Spleen (tissue), 11 donors: Measurements from ENCODE around the gene SLIT3. TPM values are rescaled to one million over a fixed set of nuclear protein-coding genes. Genes with fewer than 3 reads are reported as not detected.

Source experiments
- DNase-seq: peaks from one replicate; pipeline ENCODE4 v3.0.0-alpha.2; 2020
- H3K27ac ChIP-seq, 8 donors: fragments of 200-600 bp; sonication (generic) in 7 of 8; 1 replicate in 4 of 8; 2 replicates in 4 of 8; pipeline versions ENCODE4 v1.5.0 to v1.8.0; 2016 to 2021; ENCODE audit warnings: inconsistent platforms in 4 of 8, mild to moderate bottlenecking in 4 of 8, moderate library complexity in 1 of 8
- H3K27me3 ChIP-seq, 7 donors: fragments of 200-600 bp; sonication (generic) in 6 of 7; replicated peaks in 1 of 7; 1 replicate in 4 of 7; 2 replicates in 3 of 7; pipeline versions ENCODE4 v1.5.0 to v1.8.0; 2016 to 2021; ENCODE audit warnings: inconsistent platforms in 3 of 7, mild to moderate bottlenecking in 1 of 7
- H3K36me3 ChIP-seq, 6 donors: fragments of 200-600 bp; sonication (generic) in 5 of 6; 1 replicate in 4 of 6; 2 replicates in 2 of 6; pipeline versions ENCODE4 v1.5.0 to v1.8.0; 2016 to 2021; ENCODE audit warnings: inconsistent platforms in 2 of 6
- H3K4me1 ChIP-seq, 6 donors: fragments of 200-600 bp; sonication (generic) in 5 of 6; 1 replicate in 3 of 6; 2 replicates in 3 of 6; pipeline versions ENCODE4 v1.5.0 to v1.8.0; 2016 to 2021; ENCODE audit warnings: inconsistent platforms in 3 of 6
- H3K4me3 ChIP-seq, 8 donors: fragments of 200-600 bp; sonication (generic) in 7 of 8; 1 replicate in 4 of 8; 2 replicates in 4 of 8; pipeline versions ENCODE4 v1.5.0 to v1.8.0; 2016 to 2021; ENCODE audit warnings: inconsistent platforms in 4 of 8, mild to moderate bottlenecking in 4 of 8, moderate library complexity in 2 of 8
- H3K9me3 ChIP-seq, 8 donors: fragments of 200-600 bp; sonication (generic) in 7 of 8; 1 replicate in 4 of 8; 2 replicates in 4 of 8; pipeline versions ENCODE4 v1.5.0 to v1.8.0; 2016 to 2021; ENCODE audit warnings: inconsistent platforms in 4 of 8
- POLR2A ChIP-seq, 3 donors: fragments of 450-650 bp; IDR thresholded peaks; one replicate each; pipeline ENCODE4 v1.5.1; 2017; ENCODE audit warnings: antibody characterized with exemption in 3 of 3, mild to moderate bottlenecking in 1 of 3
- POLR2AphosphoS5 ChIP-seq, 3 donors: sonication (generic); formaldehyde crosslinking; IDR thresholded peaks; one replicate each; pipeline ENCODE4 v1.5.1; 2017; ENCODE audit warnings: antibody characterized with exemption in 3 of 3
- WGBS, 5 donors: extraction: QIAGEN DNeasy Blood & Tissue Kit in 3 of 5; methylation state at CpG; one replicate each; pipeline versions ENCODE4 v1.1.5 to v1.1.7; 2013 to 2018; 5-methylcytosine and 5-hydroxymethylcytosine counted together
- intact Hi-C: fragments of 100-400 bp; cut with DNase I; formaldehyde crosslinking; loops from one replicate; pipeline ENCODE4 v1.15.0; 2023; ENCODE audit warnings: low total_unique reads
- polyA plus RNA-seq, 3 donors: library from polyadenylated mRNA; stranded (reverse); fragments of 200-250 nt; gene quantifications; one replicate each; pipeline ENCODE4 v1.2.1, GENCODE V29; 2013
- total RNA-seq, 7 donors: library from RNA; depleted of rRNA in 3 of 7; stranded (reverse); fragments of >200 nt in 3 of 7; fragmentation: NEBNext Ultra II Directional in 4 of 7; extraction: Animal tissue kit (Norgen Biotek cat#: 25700) in 4 of 7; gene quantifications; one replicate each; pipeline versions ENCODE4 v1.1.0 to v1.2.1, GENCODE V29; 2016 to 2021
- TF ChIP-seq, protein P1 (sequence below), 11 experiments: fragments of 200-600 bp in 7 of 11; fragments of 450-650 bp in 4 of 11; sonication (generic) in 4 of 11; IDR thresholded peaks in 8 of 11; conservative IDR thresholded peaks in 3 of 11; 1 replicate in 7 of 11; 2 replicates in 4 of 11; pipeline versions ENCODE4 v1.4.0 to v1.8.0; 2016 to 2021; ENCODE audit warnings: antibody characterized with exemption in 11 of 11, inconsistent platforms in 4 of 11, mild to moderate bottlenecking in 1 of 11
- donor health status: healthy with polysubstance abuse.
- donor health status: DM: no; HTN: no; CAD: no; lungs with moderate emphysema.
- donor health status: DM: no; HTN: no; CAD: no.
- donor health status: Bipolar disorder and iron deficiency.
- donor health status: healthy.
- donor health status: DM: no; HTN: no; CAD: no.
- donor health status: DM: yes; HTN: yes; CAD: no.

Gene SLIT3
- total and polyA plus RNA-seq, 10 donors: 0.33 to 54.0 (median 13.2) TPM

DNA sequence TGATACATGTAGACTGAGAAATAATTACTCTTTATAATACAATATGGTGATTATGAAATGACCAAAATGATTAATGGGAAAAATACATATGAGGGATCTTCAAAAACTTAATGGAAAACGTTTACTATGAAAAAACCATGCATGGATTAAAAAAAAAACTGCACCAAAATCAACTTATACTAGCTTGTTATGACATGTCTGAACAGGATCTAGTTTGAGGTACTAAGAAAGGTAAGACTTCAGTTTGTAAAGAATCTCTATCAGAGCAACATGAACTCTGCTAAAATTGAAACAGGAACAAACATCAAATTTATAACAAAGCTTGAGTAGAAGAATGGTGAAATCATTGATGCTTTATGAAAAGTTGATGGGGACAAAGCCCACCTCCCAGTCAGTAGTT is 178.0 kb downstream of the SLIT3 start:
- Histone ChIP-seq H3K36me3 (no peaks in the 10 kb centered on the region), H3K4me3 (no peak overlapping the region), H3K27me3 (no peaks in the 10 kb centered on the region), H3K9me3 (peaks cover 0 to 4% (median 0%) of the 10 kb centered on the region in 8 donors), H3K4me1 (peaks cover 0 to 3% (median 0%) of the 10 kb centered on the region in 6 donors), H3K27ac (peak overlapping the region in 2 of 8 donors; percentile 57 to 80)
- no peak for DNase-seq
- 45 to 59% (median 55%) methylated on average over 1 of the region's 1 CpG for WGBS, 5 donors
- TF ChIP-seq POLR2AphosphoS5 (IDR thresholded peaks at IDR 0.05) (no peak), POLR2A (IDR thresholded peaks at IDR 0.05) (no peak)
- TF ChIP-seq, protein P1, sequence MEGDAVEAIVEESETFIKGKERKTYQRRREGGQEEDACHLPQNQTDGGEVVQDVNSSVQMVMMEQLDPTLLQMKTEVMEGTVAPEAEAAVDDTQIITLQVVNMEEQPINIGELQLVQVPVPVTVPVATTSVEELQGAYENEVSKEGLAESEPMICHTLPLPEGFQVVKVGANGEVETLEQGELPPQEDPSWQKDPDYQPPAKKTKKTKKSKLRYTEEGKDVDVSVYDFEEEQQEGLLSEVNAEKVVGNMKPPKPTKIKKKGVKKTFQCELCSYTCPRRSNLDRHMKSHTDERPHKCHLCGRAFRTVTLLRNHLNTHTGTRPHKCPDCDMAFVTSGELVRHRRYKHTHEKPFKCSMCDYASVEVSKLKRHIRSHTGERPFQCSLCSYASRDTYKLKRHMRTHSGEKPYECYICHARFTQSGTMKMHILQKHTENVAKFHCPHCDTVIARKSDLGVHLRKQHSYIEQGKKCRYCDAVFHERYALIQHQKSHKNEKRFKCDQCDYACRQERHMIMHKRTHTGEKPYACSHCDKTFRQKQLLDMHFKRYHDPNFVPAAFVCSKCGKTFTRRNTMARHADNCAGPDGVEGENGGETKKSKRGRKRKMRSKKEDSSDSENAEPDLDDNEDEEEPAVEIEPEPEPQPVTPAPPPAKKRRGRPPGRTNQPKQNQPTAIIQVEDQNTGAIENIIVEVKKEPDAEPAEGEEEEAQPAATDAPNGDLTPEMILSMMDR (IDR thresholded peaks at IDR 0.05 in 8 of 11, conservative IDR thresholded peaks at IDR 0.05 in 3 of 11): no peak
- intact Hi-C loops: no loop called here

DNA sequence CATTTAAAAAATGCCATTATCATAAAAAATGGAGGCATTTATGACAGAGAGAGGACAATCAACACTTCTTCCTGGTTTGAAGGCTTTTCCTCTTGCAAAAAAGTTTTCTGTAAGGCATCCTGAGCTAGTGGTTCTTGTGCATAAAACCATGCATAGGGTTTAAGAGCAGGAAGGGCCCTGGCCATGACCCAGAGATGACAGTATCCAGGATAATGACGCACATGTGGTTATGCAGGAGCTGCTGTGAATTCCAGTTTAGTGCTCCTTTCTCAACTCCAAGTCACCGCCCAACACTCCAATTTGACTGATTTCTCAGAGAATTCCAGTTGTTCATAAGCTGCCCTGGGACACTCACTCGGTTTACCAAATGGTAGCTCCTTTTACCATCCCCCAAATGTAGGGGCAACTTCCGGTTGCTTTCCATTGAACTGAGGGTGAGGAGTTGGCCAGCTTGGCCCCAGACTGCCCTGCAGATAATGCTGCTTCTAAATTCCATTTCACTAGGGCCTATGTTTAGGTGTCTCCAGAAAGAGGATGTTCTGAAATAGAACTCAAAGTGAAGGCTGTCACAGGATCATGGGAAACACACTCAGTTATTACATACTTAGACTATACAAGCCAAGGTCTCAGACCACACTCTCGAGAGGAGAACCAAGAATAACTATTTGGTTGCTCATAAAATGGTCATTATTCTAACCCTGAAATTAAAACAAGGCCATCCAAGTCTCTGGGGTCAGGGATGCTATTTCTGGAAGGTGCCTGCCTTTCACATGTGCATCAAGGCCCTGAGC is 179.1 kb downstream of the SLIT3 start:
- no peaks in the 10 kb centered on the region for H3K36me3 ChIP-seq
- TF ChIP-seq POLR2A (IDR thresholded peaks at IDR 0.05): no peak
- TF ChIP-seq, protein P1 (IDR thresholded peaks at IDR 0.05 in 8 of 11, conservative IDR thresholded peaks at IDR 0.05 in 3 of 11): no peak
- peak in 1 of 3 donors; percentile 58 for TF ChIP-seq POLR2AphosphoS5 (IDR thresholded peaks at IDR 0.05)
- peaks cover 0 to 4% (median 0%) of the 10 kb centered on the region in 8 donors for H3K9me3 ChIP-seq
- DNase-seq: no peak
- peak overlapping the region; percentile 1 to 80 (median 64) for H3K27ac ChIP-seq
- H3K4me1 ChIP-seq: peaks cover 0 to 11% (median 1%) of the 10 kb centered on the region in 6 donors
- no peaks in the 10 kb centered on the region for H3K27me3 ChIP-seq
- H3K4me3 ChIP-seq: no peak overlapping the region
- intact Hi-C loops: no loop called here
- 63 to 84% (median 66%) methylated on average over 5 of the region's 5 CpGs for whole genome bisulfite sequencing, 5 donors

DNA sequence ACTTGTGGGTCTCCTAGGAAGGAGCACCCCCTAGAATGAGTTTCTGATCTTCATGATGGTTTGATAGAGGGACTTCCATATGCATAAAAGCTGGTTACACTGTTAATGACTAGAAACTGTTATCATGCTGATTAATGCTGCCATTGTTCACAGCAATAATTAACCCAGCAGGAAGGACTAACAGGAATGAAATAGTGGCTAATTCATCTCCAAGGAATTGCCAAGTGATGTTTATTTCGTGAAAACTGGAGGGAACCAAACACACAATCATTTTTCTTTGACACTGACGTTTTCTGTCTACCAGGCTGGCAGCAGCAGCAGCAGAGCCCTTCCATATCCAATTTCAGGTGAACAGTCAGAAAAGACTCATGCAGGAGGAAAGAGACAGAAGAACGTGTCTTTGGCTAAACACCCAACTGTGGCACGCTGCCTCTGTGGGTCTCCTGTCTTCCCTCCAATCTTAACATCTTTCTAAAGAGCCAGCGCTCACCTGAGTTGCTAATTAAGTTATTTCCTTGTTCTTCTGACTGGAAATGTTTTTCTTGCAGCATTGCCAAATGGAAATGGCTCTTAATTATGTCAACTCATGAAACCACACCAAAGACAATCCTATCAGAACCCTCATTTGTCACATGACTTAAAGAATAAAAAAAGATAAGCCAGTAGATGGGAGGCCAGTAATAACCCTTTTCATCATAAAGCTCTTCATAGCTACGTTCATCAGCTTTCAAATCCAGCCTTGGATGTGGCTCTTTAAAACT is 181.5 kb downstream of the SLIT3 start:
- peaks cover 0 to 11% (median 4%) of the 10 kb centered on the region in 6 donors for H3K4me1 ChIP-seq
- WGBS, 5 donors: 69 to 80% (median 75%) methylated on average over 6 of the region's 6 CpGs

More for the DNA sequence above, 181.5 kb downstream of the SLIT3 start:
- Histone ChIP-seq H3K9me3 (peaks cover 0 to 4% (median 0%) of the 10 kb centered on the region in 8 donors), H3K27ac (no peak overlapping the region), H3K36me3 (no peaks in the 10 kb centered on the region), H3K27me3 (no peaks in the 10 kb centered on the region), H3K4me3 (no peak overlapping the region)
- TF ChIP-seq, protein P1 (IDR thresholded peaks at IDR 0.05 in 8 of 11, conservative IDR thresholded peaks at IDR 0.05 in 3 of 11): no peak
- TF ChIP-seq POLR2A (IDR thresholded peaks at IDR 0.05): no peak
- TF ChIP-seq POLR2AphosphoS5 (IDR thresholded peaks at IDR 0.05): no peak
- DNase-seq: no peak
- intact Hi-C loops: no loop called here
